Ureter (tissue), 1 donor: ENCODE measurements around the gene TTC33. TPM values are rescaled to one million over a fixed set of nuclear protein-coding genes. Genes with fewer than 3 reads are reported as not detected.
"Not testable (repeated sequence)": the region's sequence is repeated elsewhere in the genome, so short reads cannot be mapped to it uniquely, and the experiment has no call there.

Source experiments
- DNase-seq: peaks from one replicate; pipeline ENCODE4 v3.0.0-alpha.2; 2020; ENCODE audit warnings: low spot score
- total RNA-seq: library from RNA; stranded (reverse); gene quantifications from one replicate; pipeline ENCODE4 v1.2.4, GENCODE V29; 2023
- donor health status: DM: yes; HTN: yes; CAD: no.

Gene TTC33, protein sequence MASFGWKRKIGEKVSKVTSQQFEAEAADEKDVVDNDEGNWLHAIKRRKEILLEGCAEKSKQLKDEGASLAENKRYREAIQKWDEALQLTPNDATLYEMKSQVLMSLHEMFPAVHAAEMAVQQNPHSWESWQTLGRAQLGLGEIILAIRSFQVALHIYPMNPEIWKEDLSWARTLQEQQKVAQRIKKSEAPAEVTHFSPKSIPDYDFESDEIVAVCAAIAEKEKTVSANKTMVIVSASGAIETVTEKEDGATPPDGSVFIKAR
- total RNA-seq, result 12.6 TPM

DNA sequence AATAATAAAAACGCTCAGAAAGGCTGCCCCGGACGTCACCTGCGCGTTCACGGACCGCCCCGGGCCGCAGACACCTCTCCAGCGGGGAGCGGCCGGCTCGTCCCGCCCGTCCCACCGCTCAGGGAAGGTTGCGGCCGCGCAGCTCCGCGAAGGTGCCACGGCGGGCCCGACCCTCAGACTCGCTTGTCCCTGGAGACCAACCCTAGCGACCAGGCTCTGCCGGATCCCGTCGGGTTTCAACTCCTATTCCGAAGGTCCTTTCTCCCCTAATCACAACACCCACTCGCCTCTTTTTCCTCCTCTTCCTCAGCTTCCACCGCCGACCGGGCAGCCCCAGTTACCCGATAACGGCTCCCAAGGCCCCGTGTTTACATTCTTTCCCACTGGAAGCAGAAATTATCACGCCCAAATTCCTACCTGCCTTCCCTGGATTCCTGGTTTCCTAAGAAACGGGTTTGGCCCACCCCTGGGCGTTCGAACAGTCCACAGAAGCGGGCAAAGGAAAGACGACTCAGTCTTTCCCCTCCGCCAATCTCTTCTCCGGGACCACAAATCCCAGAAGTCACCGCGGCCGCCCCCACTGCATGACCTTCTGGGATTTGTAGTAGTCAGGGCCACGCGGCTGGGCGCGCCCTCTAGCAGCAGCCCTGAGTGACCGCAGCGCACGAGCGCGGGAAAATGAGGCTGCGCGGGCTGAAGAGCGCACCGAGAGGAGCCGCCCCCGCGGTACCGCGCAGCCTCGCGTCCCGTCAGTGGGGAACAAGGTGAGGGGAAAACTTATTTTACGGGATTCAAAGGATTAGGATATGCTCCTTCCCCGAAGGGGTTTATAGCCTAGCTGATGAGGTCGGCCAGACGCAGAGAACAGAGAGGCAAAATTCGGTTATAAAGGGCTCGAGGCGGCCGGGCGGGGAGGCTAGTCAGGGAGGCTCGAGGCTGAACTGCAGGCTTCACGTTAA, at the start of gene TTC33:
Gene TTC33 (minus strand): TSS at position 555 of the 959 bp plus-strand sequence. CDS start 8,943 bp downstream, outside the sequence.
- DNase-seq, result peak; percentile 95

DNA sequence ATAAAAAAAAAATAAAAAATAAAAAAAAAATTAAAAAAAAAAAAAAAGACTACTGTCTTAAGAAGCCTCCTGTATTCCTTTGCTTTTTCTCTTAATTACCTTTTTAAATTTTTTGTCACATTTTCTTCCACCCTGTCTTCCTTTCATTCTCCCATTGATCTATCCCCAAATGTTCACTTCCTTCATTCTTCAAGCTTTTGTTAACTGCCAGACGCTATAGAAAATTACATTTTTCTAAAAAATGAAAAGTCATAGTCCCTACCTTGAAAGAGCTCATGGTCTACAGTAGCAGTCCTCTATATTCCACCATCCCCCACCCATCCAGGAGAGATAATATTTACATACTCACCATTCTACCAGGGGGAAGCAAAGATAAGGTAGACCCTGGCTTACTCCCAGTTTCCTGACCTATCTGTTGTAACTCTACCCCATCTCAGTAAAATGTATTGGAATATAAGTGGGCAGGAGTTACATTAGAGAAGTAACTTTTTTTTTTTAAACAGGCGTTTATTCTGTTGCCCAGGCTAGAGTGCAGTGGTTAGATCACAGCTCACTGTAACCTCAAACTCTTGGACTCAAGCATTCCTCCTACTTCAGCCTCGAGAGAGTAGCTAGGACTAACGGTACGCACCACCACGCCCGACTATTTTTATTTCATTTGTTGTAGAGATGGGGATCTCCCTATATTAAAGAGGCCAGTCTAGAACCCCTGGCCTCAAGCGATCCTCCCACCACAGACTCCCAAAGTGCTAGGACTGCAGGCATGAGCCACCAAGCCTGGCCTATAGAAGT, 46.2 kb upstream of the TTC33 start:
- no peak for DNase-seq

GRCh38 chr5:40799258-40799657, 43.5 kb upstream of the TTC33 start:
- no peak for DNase-seq

GRCh38 chr5:40798801-40799210, 43.0 kb upstream of the TTC33 start:
- no peak for DNase-seq

- peak; percentile 87 for DNase-seq
These were observed 42.4 kb upstream of the TTC33 start, which contains the start of gene PRKAA1 for GRCh38 chr5:40798012-40798800. Gene PRKAA1 (minus strand): TSS chr5:40798374. CDS start chr5:40798189, 185 bp downstream.

GRCh38 chr5:40797273-40798011, 41.7 kb upstream of the TTC33 start:
- DNase-seq, result peak; percentile 80

DNA sequence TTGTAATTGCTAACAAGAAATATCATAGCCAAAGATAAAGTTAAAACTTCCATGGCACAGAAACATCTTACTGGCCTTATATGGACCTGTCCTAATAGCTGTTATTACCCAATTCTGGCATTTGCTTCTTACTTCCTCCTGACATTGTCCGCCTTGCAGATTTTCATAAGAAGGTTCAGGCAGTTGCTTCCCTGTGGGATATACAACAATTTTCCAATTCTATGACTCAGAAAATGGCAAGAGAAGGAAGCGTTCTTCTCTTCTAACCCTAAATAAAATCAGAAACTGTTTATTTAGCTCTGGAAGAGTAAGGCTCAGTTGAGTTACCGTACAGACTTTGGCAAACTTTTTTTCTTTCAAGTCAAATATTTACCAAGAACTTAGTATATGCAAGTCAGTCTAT, 40.7 kb upstream of the TTC33 start:
- DNase-seq, result no peak

- not testable (repeated sequence) for DNase-seq
These were observed 39.1 kb upstream of the TTC33 start for GRCh38 chr5:40794877-40795276.

DNA sequence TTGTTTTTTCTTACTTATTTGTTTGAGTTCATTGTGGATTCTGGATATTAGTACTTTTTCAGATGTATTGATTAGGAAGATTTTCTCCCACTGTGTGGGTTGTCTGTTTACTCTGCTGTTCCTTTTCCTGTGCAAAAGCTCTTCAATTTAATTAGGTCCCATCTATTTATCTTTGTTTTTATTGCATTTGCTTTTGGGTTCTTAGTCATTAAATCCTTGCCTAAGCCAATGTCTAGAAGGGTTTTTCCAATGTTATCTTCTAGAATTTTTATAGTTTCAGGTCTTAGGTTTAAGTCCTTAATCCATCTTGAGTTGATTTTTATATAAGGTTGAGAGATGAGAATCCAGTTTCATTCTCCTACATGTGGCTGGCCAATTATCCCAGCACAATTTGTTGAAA, 38.6 kb upstream of the TTC33 start:
- DNase-seq, result not testable (repeated sequence)

DNA sequence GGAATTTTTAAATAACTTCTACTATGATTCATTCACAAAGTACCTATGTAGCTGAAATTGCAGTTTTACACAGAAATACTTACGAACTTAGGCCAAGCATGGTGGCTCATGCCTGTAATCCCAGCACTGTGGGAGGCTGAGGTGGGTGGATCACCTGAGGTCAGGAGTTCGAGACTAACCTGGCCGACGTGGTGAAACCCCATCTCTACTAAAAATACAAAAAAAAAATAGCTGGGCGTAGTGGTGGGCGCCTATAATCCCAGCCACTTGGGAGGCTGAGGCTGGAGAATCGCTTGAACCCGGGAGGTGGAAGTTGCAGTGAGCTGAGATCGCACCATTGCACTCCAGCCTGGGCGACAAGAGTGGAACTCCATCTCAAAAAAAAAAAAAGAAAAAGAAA, 36.9 kb upstream of the TTC33 start:
- not testable (repeated sequence) for DNase-seq

DNA sequence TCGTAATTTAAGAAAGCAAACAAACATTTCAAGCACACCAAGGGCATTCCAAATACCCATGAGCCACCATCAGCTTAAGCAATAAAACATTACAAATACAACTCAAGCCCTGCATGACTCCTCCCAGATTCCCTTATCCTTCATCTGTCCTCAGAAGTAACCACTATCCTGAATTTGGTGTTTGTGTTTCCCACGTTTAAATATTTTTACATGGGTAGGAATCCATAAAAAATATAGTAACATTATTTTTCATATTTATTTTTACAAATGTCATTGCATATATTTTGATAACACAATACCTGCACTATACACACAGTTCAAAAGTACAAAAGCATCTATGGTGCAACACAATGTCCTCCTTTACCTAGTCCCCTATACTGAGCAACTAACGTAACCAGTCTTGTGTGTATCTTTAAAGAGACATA, 36.0 kb upstream of the TTC33 start:
- DNase-seq, result no peak

DNA sequence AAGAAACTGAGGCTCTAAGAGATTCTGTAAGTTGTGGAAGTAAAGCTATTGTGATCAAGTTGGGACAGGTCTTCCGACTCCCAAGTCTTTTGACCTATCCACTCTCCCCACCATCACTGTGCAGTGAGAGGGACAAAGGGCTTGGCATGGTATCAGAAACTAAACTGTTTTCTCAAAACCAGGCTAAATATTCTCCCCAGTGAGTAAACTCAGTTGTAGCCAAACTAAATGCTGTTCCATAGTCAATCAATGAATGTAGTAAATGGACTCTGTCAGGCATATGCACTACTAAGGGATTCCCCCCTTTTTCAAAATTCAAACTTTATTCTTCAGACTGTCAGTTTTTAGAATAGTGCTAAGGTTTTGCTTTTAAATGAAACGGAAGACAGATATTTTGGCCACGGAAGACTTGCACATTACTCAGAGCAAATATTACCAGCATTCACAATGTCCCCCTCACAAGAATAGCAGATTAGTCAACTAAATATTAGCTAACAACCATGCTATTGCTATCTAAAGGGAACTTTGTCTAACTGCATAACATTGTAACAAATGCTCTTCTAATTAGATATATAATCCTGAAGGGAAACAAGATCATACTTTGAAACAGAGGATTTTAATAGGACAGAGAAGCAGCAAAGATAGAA, 35.3 kb upstream of the TTC33 start:
- no peak for DNase-seq

DNA sequence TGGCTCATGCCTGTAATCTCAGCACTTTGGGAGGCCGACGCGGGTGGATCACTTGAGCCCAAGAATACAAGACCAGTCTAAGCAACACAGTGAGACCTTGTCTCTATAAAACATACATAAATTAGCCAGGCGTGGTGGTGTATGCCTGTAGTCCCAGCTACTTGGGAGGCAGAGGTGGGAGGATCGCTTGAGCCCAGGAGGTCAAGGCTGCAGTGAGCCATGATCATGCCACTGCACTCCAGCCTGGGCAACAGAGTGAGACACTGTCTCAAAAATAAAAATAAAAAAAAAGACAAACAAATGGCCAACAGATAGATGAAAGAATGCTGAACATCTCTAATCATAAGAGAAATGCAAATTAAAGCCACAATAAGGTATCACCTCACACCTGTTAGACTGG, 33.2 kb upstream of the TTC33 start:
- DNase-seq, result not testable (repeated sequence)

GRCh38 chr5:40787986-40788385, 32.2 kb upstream of the TTC33 start:
- no peak for DNase-seq

GRCh38 chr5:40786664-40787063, 30.9 kb upstream of the TTC33 start:
- not testable (repeated sequence) for DNase-seq

- DNase-seq, result no peak
These were observed 29.2 kb upstream of the TTC33 start for GRCh38 chr5:40784916-40785315.

DNA sequence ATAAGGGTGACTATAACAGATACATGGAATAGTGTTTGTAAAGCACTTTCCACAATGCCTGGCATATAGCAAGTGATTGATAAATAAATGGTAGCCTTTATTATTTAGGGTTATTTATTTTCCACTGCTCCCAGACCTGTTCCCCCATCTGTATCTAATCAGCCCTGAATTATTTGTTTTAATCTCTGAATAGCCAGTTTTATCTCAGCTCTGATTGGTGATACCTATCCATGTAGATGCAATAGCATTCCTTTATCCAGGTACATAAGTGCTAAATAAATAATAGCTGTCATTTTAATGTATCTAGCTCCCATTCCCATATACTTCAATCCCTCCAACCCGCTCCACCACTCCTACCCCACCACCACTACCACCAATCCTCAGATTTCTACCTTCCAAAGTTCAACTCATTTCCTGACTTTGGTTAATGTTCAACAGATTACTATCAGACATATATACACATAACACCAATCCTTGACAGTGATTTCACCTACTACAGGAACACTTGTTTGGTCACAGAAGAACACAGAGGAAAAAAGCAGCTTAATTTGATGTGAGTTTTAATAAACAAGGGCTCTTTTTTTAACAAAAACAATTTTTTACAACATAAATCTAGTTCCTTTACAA, 28.4 kb upstream of the TTC33 start:
- DNase-seq, result no peak

DNA sequence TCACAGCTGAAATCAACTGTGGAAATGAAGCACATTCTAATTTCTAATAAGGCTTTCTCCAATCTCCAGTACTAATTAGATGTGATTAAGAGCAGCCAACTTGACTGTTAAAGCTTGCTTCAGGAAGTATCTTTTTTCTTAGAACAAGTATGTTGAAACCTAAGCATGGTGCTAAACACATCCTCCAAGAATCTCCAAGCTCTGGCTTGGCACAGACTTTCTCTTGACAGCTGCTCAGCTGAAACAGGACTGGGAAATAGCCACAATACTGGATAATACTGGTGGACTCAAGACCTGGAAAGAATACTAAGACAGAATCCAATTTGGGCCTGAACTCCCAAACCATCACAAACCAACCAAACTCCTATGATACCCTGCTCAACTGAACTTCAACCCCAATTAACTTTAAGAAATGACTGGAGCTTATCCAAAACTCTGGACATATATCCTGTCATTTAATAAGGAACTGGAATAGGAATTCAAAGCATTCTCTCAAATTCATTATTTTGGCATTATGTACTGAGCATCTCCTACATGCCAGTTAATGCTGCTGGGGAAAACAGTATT, 26.2 kb upstream of the TTC33 start:
- no peak for DNase-seq

DNA sequence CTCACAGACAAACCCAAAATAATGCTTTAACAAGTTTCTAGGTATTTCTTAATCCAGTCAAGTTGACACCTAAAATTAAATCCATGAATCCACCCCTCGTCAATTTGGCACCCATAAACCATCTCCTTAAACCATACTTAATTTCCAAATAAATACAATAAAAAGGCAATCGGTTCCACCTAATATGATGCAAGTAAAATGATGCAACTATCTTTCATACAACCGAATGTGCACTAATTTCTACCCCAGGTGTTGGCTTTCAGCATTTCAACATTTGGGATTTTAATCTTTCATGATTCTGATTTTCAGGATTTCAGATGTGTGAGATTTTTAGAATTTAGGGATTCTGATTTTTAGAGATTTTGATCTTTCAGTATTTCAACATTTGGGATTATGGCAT, 25.1 kb upstream of the TTC33 start:
- no peak for DNase-seq
